Thymus (tissue), 11 donors: Measurements from ENCODE around the gene YY1AP1. TPM values are rescaled to one million over a fixed set of nuclear protein-coding genes. Genes with fewer than 3 reads are reported as not detected.
"Not testable (repeated sequence)": the region's sequence is repeated elsewhere in the genome, so short reads cannot be mapped to it uniquely, and the experiment has no call there.

Experiments
- DNase-seq, 9 donors: peaks; one replicate each; pipeline ENCODE4 v3.0.0-alpha.2; 2013; ENCODE audit warnings: low spot score in 9 of 9, low read depth in 6 of 9, missing footprints in 1 of 9
- H3K27ac ChIP-seq, 2 donors: one replicate each; pipeline ENCODE4 v1.5.1; 2013; ENCODE audit warnings: control low read depth in 1 of 2, low read depth in 1 of 2, low read length in 1 of 2, mild to moderate bottlenecking in 1 of 2, moderate library complexity in 1 of 2
- H3K27me3 ChIP-seq, 2 donors: one replicate each; pipeline ENCODE4 v1.5.1; 2013; ENCODE audit warnings: low read length in 1 of 2; ENCODE audit not compliant: control insufficient read depth in 2 of 2, insufficient read depth in 1 of 2
- H3K36me3 ChIP-seq, 2 donors: one replicate each; pipeline ENCODE4 v1.5.1; 2013; ENCODE audit warnings: low read length in 1 of 2, mild to moderate bottlenecking in 1 of 2, moderate library complexity in 1 of 2; ENCODE audit not compliant: control insufficient read depth in 2 of 2, insufficient read depth in 2 of 2
- H3K4me1 ChIP-seq, 2 donors: one replicate each; pipeline ENCODE4 v1.5.1; 2013; ENCODE audit warnings: low read length in 2 of 2; ENCODE audit not compliant: control insufficient read depth in 2 of 2, insufficient read depth in 2 of 2
- H3K4me3 ChIP-seq, 2 donors: one replicate each; pipeline ENCODE4 v1.5.1; 2013; ENCODE audit warnings: low read length in 2 of 2, control low read depth in 1 of 2, mild to moderate bottlenecking in 1 of 2
- H3K9me3 ChIP-seq, 2 donors: one replicate each; pipeline ENCODE4 v1.5.1; 2013; ENCODE audit warnings: low read length in 1 of 2, mild to moderate bottlenecking in 1 of 2; ENCODE audit not compliant: control insufficient read depth in 2 of 2, insufficient read depth in 1 of 2
- WGBS: extraction: QIAGEN DNeasy Blood & Tissue Kit; methylation state at CpG from one replicate; pipeline ENCODE4 v1.1.7; 2013; 5-methylcytosine and 5-hydroxymethylcytosine counted together
- polyA plus RNA-seq: library from polyadenylated mRNA; stranded (reverse); fragments of 200-250 nt; gene quantifications from one replicate; pipeline ENCODE4 v1.2.3, GENCODE V29; 2013
- total RNA-seq: library from RNA; stranded (reverse); fragments of 120-200 nt; gene quantifications from one replicate; pipeline ENCODE4 v1.2.4, GENCODE V29; 2013
- donor health status: healthy.

Gene YY1AP1
- total and polyA plus RNA-seq, 2 donors, result 46.0 to 109 TPM

DNA sequence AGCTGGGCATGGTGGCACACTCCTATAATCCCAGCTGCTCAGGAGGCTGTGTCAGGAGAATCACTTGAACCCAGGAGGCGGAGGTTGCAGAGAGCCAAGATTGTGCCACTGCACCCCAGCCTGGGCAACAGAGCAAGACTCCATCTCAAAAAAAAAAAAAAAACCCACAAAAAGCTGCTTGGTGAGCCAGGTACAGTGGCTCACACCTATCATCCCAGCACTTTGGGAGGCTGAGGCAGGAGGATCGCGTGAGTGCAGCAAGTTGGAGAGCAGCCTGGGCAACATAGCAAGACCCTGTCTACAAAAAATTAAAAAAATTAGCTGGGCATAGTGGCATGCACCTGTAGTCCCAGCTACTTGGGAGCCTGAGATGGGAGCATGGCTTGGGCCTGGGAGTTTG lies 26.5 kb upstream of the YY1AP1 start:
- H3K27me3 ChIP-seq, H3K27ac ChIP-seq, H3K4me1 ChIP-seq, H3K9me3 ChIP-seq, DNase-seq, H3K4me3 ChIP-seq: not testable (repeated sequence)
- WGBS, result 98% methylated on average over 3 of the region's 3 CpGs
- peaks cover 3 to 38% of the 10 kb centered on the region in 2 donors for H3K36me3 ChIP-seq

DNA sequence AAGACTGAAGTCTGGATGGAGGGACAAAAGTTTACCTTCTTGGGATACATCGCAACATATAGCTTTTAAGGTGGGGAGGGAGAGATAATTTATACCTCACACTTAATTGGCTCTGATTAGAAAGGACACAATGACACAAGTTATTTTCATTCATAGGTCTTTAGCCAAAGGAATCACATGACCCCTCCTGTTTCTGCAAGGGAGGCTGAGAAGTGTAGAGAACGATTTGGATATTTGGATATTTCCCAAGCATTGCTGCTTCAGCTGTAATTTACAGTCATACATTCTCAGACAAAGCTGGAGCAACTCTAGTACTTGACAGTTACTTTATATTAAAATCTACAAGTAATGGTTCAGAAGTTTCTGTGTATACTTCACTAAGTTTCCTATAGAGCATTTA lies 24.5 kb upstream of the YY1AP1 start:
- Histone ChIP-seq H3K27me3 (no peaks in the 10 kb centered on the region), H3K4me3 (no peak overlapping the region), H3K4me1 (no peaks in the 10 kb centered on the region), H3K36me3 (peaks cover 8 to 34% of the 10 kb centered on the region in 2 donors), H3K9me3 (peaks cover 0 to 9% of the 10 kb centered on the region in 2 donors), H3K27ac (no peak overlapping the region)
- no peak for DNase-seq
- 94% methylated on average over 2 of the region's 2 CpGs for WGBS

DNA sequence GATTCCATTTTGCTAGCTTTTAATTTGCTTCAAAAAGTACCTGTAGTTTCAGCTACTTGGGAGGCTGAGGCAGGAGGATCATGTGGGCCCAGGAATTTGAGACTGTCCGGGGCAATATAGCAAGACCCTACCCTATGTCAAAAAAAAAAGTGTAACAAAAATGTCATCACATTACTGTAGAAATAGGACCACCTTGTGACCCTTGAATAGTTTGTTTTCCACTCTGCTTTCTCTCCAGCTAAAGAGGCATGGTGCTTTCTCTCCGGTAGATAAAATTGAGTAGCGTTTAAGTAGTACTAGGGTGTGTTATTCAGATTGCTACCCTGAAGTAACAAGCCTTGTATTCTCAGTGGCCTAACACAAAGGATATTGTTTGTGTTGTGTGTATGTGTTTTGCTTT lies 24.1 kb upstream of the YY1AP1 start:
- not testable (repeated sequence) for H3K4me1 ChIP-seq, H3K9me3 ChIP-seq, DNase-seq, H3K4me3 ChIP-seq, H3K27ac ChIP-seq, H3K27me3 ChIP-seq
- H3K36me3 ChIP-seq, result peaks cover 8 to 31% of the 10 kb centered on the region in 2 donors
- 96% methylated on average over 3 of the region's 3 CpGs for whole genome bisulfite sequencing

DNA sequence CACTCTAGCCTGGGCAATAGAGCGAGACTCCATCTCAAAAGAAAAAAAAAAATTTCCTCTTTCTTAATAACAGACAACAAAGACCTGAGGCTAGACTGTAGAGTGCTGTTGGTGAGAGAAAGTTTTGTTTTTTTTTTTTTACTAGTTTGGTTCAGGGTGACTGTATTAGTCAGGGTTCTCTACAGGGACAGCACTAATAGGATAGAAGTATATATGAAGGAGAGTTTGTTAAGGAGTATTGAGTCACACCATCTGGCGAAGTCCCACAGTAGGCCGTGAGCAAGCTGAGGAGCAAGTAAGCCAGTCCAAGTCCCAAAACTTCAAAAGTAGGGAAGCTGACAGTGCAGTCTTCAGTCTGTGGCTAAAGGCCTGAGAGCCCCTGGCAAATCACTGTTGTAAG lies 22.9 kb upstream of the YY1AP1 start:
- not testable (repeated sequence) for DNase-seq, H3K9me3 ChIP-seq, H3K4me3 ChIP-seq, H3K27ac ChIP-seq, H3K27me3 ChIP-seq, H3K4me1 ChIP-seq
- peaks cover 4 to 23% of the 10 kb centered on the region in 2 donors for H3K36me3 ChIP-seq
- WGBS, result over 99% methylated on average over 3 of the region's 3 CpGs

DNA sequence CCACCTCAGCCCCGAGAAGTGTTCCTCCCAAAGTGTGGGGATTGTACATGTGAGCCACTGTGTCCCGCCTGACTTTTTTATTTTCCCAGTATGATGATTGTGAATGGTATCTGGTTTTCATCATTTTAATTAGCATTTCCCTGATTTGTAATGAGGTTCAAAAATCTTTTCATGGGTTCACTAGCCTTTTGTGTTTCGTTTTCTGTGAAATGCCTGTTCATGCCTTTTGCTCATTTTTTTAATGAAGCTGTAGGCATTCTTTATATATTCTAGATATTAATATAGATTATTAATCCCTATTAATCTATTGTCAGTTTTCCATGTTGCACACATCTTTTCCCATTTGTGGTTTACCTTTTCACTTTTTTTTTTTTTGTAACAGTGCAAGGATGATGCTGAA lies 20.8 kb upstream of the YY1AP1 start:
- no peaks in the 10 kb centered on the region for H3K27me3 ChIP-seq
- H3K4me3 ChIP-seq, result no peak overlapping the region
- DNase-seq, result no peak
- no peaks in the 10 kb centered on the region for H3K4me1 ChIP-seq
- H3K9me3 ChIP-seq, result peaks cover 0 to 9% of the 10 kb centered on the region in 2 donors
- peaks cover 4 to 15% of the 10 kb centered on the region in 2 donors for H3K36me3 ChIP-seq
- H3K27ac ChIP-seq, result no peak overlapping the region
- WGBS, result 98% methylated on average over 3 of the region's 3 CpGs

DNA sequence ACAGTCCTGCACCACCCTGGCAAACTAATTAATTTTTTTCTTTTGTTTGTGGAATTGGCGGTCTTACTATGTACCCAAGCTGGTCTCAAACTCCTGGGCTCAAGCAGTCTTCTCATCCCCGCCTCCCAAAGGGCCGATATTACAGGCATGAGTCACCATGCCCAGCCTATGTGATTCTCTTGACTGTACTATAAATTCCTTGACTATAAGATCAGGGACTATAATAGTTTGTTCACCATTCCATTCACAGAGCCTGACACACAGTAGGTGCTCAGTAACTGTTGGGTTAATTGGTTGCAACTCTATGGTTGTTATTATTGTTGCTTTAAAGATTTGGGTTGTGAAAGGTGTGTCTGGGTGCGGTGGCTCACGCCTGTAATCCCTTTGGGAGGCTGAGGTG lies 17.6 kb upstream of the YY1AP1 start:
- no peaks in the 10 kb centered on the region for H3K27me3 ChIP-seq
- no peak overlapping the region for H3K27ac ChIP-seq
- H3K36me3 ChIP-seq, result peaks cover 4 to 5% of the 10 kb centered on the region in 2 donors
- DNase-seq, result no peak
- peaks cover 0 to 9% of the 10 kb centered on the region in 2 donors for H3K9me3 ChIP-seq
- H3K4me3 ChIP-seq, result no peak overlapping the region
- H3K4me1 ChIP-seq, result no peaks in the 10 kb centered on the region
- WGBS, result 98% methylated on average over 5 of the region's 5 CpGs

DNA sequence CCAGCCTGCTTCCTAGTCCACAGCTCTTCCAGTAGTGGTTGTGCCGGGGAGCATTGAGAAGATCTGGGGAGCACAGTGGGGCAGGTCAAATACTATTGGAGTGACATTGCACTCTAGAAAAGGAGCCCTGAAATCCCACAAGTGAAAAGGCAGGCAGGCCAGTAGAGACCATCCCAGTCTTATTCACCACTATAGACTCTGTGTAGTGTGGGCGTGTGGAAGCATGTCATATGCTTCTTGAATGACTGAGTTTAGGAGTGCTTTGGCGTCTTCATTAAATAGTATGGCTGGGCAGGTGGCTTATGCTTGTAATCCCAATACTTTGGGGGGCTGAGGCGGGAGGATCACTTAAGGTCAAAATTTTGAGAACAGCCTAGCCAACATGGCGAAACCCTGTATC lies 15.8 kb upstream of the YY1AP1 start:
- not testable (repeated sequence) for H3K36me3 ChIP-seq, H3K4me1 ChIP-seq, H3K4me3 ChIP-seq, H3K27me3 ChIP-seq, H3K9me3 ChIP-seq, DNase-seq, H3K27ac ChIP-seq
- WGBS, result 97% methylated on average over 5 of the region's 5 CpGs

DNA sequence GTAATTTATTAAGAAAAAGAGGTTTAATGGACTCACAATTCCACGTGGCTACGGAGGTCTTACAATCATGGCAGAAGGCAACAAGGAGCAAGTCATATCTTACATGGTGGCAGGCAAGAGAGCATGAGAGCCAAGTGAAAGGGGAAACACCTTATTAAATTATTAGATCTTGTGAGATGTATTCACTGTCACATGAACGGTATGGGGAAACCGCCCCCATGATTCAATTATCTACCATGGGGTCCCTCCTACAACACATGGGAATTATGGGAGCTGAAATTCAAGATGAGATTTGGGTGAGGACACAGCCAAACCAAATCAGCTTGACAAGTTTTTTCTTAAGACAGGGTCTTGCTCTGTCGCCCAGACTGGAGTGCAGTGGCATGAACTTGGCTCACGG lies 14.6 kb upstream of the YY1AP1 start:
- Histone ChIP-seq H3K27ac (no peak overlapping the region), H3K36me3 (peaks cover 0 to 2% of the 10 kb centered on the region in 2 donors), H3K27me3 (no peaks in the 10 kb centered on the region), H3K4me1 (no peaks in the 10 kb centered on the region), H3K4me3 (no peak overlapping the region), H3K9me3 (no peaks in the 10 kb centered on the region)
- no peak for DNase-seq
- WGBS, result 97% methylated on average over 6 of the region's 6 CpGs

DNA sequence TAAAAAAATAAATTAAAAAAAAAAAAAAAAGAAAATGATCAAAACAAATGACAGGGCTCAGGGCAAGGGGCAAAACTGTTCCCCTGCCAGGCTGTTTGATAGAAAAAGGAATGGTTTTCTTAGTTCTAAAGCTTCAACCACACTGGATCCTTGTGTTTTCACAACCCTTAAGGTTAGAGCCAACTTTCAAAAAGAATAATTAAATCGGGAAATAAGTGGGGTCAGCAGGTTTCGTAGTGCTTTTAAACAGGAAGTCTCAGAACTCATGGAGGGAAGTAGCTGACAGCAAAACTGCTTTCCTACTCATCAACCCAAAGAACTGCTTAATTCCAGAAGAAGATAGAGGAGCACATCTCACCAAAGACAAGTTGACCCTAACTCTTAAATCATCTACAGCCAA lies 13.1 kb upstream of the YY1AP1 start:
- not testable (repeated sequence) for DNase-seq, H3K27ac ChIP-seq, H3K27me3 ChIP-seq, H3K36me3 ChIP-seq, H3K4me1 ChIP-seq, H3K9me3 ChIP-seq, H3K4me3 ChIP-seq
- WGBS, result 45% methylated on average over 2 of the region's 2 CpGs

DNA sequence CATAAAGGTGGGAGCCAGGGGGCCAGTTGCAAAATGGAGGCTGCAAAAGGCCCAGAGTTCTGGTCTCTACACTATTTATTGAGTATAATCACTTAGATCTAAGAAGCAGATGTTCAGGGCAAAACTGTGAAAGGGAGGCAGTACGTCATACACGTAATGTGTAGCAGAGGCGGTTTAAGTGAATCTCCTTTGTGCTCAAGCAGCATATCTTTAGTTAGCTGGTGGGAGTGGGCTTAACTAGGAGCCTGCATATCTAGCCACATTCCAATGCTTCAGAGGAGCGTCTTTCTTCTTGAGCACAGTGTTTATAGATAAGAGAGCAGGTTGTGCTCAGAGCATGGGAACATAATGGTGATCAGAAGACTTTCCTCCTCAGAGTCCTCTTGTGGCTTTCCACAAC lies 10.5 kb upstream of the YY1AP1 start:
- WGBS, result 98% methylated on average over 4 of the region's 4 CpGs
- H3K9me3 ChIP-seq, result not testable (repeated sequence)

More for the DNA sequence above, 10.5 kb upstream of the YY1AP1 start:
- not testable (repeated sequence) for H3K27me3 ChIP-seq, DNase-seq, H3K27ac ChIP-seq, H3K4me3 ChIP-seq, H3K36me3 ChIP-seq, H3K4me1 ChIP-seq
